H1 (cell line): Measurements from ENCODE around the gene CALY. TPM values are rescaled to one million over a fixed set of nuclear protein-coding genes. Genes with fewer than 3 reads are reported as not detected.

Experiments used
- CTCF ChIA-PET: fragments of 300-600 bp; sonication (Branson Sonifier 250); formaldehyde crosslinking; loops from one replicate; lab custom pipeline; 2021; ENCODE audit not compliant: partially characterized antibody; lab: Charles Lee
- POLR2A ChIA-PET: fragments of 300-600 bp; sonication (Branson Sonifier 250); formaldehyde crosslinking; loops from one replicate; lab custom pipeline; 2021; ENCODE audit warnings: inconsistent platforms; ENCODE audit not compliant: partially characterized antibody; lab: Charles Lee
- DNase-seq, 2 experiments: peaks; one replicate each; pipeline versions ENCODE4 v3.0.0 to v3.0.0-alpha.2; 2010 to 2022; ENCODE audit warnings: low spot score in 2 of 2, low read depth in 1 of 2, mixed read lengths in 1 of 2
- FAIRE-seq: peaks from 2 replicates; lab custom pipeline; 2011; peaks lifted over from hg19 to GRCh38; lab: Jason Lieb, UNC
- H2AFZ ChIP-seq: 2 replicates; pipeline ENCODE4 v1.8.1; 2012; ENCODE audit warnings: low read length, inconsistent platforms
- H2AK5ac ChIP-seq: 2 replicates; pipeline ENCODE4 v1.6.1; 2013; ENCODE audit warnings: low read depth, low read length
- H2BK120ac ChIP-seq: replicated peaks from 2 replicates; pipeline ENCODE3; 2013; ENCODE audit warnings: low read depth, low read length, inconsistent platforms
- H2BK12ac ChIP-seq: 2 replicates; pipeline ENCODE4 v1.6.1; 2013; ENCODE audit warnings: low read depth, low read length
- H2BK15ac ChIP-seq: 2 replicates; pipeline ENCODE4 v1.6.1; 2013; ENCODE audit warnings: low read length
- H2BK20ac ChIP-seq: 2 replicates; pipeline ENCODE4 v1.6.1; 2013; ENCODE audit warnings: low read length
- H2BK5ac ChIP-seq: 2 replicates; pipeline ENCODE4 v1.6.1; 2013; ENCODE audit warnings: low read depth, low read length
- H3K14ac ChIP-seq: 2 replicates; pipeline ENCODE4 v1.6.1; 2013; ENCODE audit warnings: inconsistent platforms; ENCODE audit not compliant: insufficient read length
- H3K18ac ChIP-seq: 2 replicates; pipeline ENCODE4 v1.6.1; 2013; ENCODE audit warnings: low read length; ENCODE audit errors: extremely low read depth
- H3K23ac ChIP-seq: 2 replicates; pipeline ENCODE4 v1.6.1; 2013; ENCODE audit warnings: inconsistent platforms; ENCODE audit not compliant: insufficient read length
- H3K23me2 ChIP-seq: 2 replicates; pipeline ENCODE4 v1.6.1; 2013; ENCODE audit warnings: low read depth, low read length
- H3K27ac ChIP-seq: 2 replicates; pipeline ENCODE4 v1.6.1; 2011; ENCODE audit warnings: low read depth, low read length, inconsistent platforms
- H3K27me3 ChIP-seq, 4 experiments: replicated peaks in 1 of 4; 1 replicate in 1 of 4; 2 replicates in 3 of 4; pipeline versions ENCODE4 v1.6.1 to v1.8.1; 2011 to 2013; ENCODE audit warnings: low read length in 3 of 4, mild to moderate bottlenecking in 3 of 4, inconsistent platforms in 2 of 4, mixed read lengths in 2 of 4, moderate library complexity in 1 of 4; ENCODE audit not compliant: control insufficient read depth in 3 of 4, insufficient read depth in 3 of 4; ENCODE audit errors: extremely low read depth in 1 of 4
- H3K36me3 ChIP-seq, 4 experiments: 2 replicates each; pipeline versions ENCODE4 v1.6.1 to v1.8.1; 2011 to 2013; ENCODE audit warnings: mild to moderate bottlenecking in 4 of 4, low read length in 3 of 4, moderate library complexity in 2 of 4, control low read depth in 1 of 4, inconsistent platforms in 1 of 4; ENCODE audit not compliant: insufficient read depth in 4 of 4, control insufficient read depth in 2 of 4
- H3K4ac ChIP-seq: replicated peaks from 2 replicates; pipeline ENCODE3; 2013; ENCODE audit warnings: low read length, low read depth, mixed read lengths, inconsistent platforms; ENCODE audit not compliant: insufficient read length
- H3K4me1 ChIP-seq, 4 experiments: replicated peaks in 1 of 4; 1 replicate in 1 of 4; 2 replicates in 3 of 4; pipeline versions ENCODE4 v1.6.1 to v1.8.1; 2011 to 2013; ENCODE audit warnings: low read length in 3 of 4, inconsistent platforms in 2 of 4, mixed read lengths in 1 of 4; ENCODE audit not compliant: insufficient read depth in 4 of 4, control insufficient read depth in 3 of 4
- H3K4me2 ChIP-seq, 2 experiments: 2 replicates each; pipeline versions ENCODE4 v1.6.1 to v1.8.1; 2011 to 2013; ENCODE audit warnings: low read depth in 2 of 2, low read length in 2 of 2, control low read depth in 1 of 2, inconsistent platforms in 1 of 2, mild to moderate bottlenecking in 1 of 2; ENCODE audit not compliant: insufficient read depth in 1 of 2
- H3K4me3 ChIP-seq, 4 experiments: fragments of 200-600, 300-600 bp in 1 of 4; sonication (generic), shearing (Covaris generic), sonication (Bioruptor Twin) in 1 of 4; 2 replicates each; pipeline versions ENCODE4 v1.5.1 to v1.8.1; 2011 to 2016; ENCODE audit warnings: low read length in 4 of 4, low read depth in 3 of 4, control low read depth in 2 of 4, inconsistent platforms in 2 of 4, mild to moderate bottlenecking in 2 of 4, mixed read lengths in 1 of 4, moderate library complexity in 1 of 4; ENCODE audit not compliant: insufficient read depth in 2 of 4; ENCODE audit errors: extremely low read depth in 1 of 4
- H3K56ac ChIP-seq: replicated peaks from 2 replicates; pipeline ENCODE3; 2013; ENCODE audit warnings: low read depth, mild to moderate bottlenecking, mixed read lengths, low read length, inconsistent platforms; ENCODE audit not compliant: insufficient read length
- H3K79me1 ChIP-seq: 2 replicates; pipeline ENCODE4 v1.6.1; 2013; ENCODE audit warnings: low read depth, low read length, control low read depth
- H3K79me2 ChIP-seq, 2 experiments: 2 replicates each; pipeline versions ENCODE4 v1.6.1 to v1.8.1; 2012 to 2013; ENCODE audit warnings: low read length in 2 of 2, mild to moderate bottlenecking in 2 of 2, inconsistent platforms in 1 of 2; ENCODE audit not compliant: insufficient read depth in 2 of 2, control insufficient read depth in 1 of 2
- H3K9ac ChIP-seq, 4 experiments: replicated peaks in 1 of 4; 1 replicate in 1 of 4; 2 replicates in 3 of 4; pipeline versions ENCODE4 v1.6.1 to v1.8.1; 2011 to 2013; ENCODE audit warnings: low read depth in 3 of 4, low read length in 3 of 4, control low read depth in 2 of 4, mild to moderate bottlenecking in 2 of 4, moderate library complexity in 2 of 4, inconsistent platforms in 1 of 4; ENCODE audit errors: extremely low read depth in 1 of 4
- H3K9me3 ChIP-seq, 2 experiments: 2 replicates each; pipeline versions ENCODE4 v1.6.1 to v1.8.1; 2012 to 2013; ENCODE audit warnings: mild to moderate bottlenecking in 2 of 2, moderate library complexity in 2 of 2, control low read depth in 1 of 2, inconsistent platforms in 1 of 2, low read depth in 1 of 2, low read length in 1 of 2, mixed read lengths in 1 of 2; ENCODE audit not compliant: insufficient read depth in 2 of 2
- H4K20me1 ChIP-seq, 2 experiments: replicated peaks in 1 of 2; 2 replicates each; pipeline versions ENCODE3 to v1.8.1; 2011 to 2013; ENCODE audit warnings: inconsistent platforms in 2 of 2, low read length in 2 of 2, mild to moderate bottlenecking in 1 of 2; ENCODE audit not compliant: insufficient read depth in 2 of 2, control insufficient read depth in 1 of 2
- H4K5ac ChIP-seq: 2 replicates; pipeline ENCODE4 v1.6.1; 2013; ENCODE audit warnings: low read length, low read depth, mixed read lengths, inconsistent platforms; ENCODE audit not compliant: insufficient read length
- H4K8ac ChIP-seq: 2 replicates; pipeline ENCODE4 v1.8.0; 2013; ENCODE audit warnings: mild to moderate bottlenecking, moderate library complexity, low read length, inconsistent platforms; ENCODE audit not compliant: insufficient read depth; ENCODE audit errors: extremely low read depth
- H4K91ac ChIP-seq: replicated peaks from 2 replicates; pipeline ENCODE3; 2013; ENCODE audit warnings: low read length, mixed read lengths, inconsistent platforms; ENCODE audit not compliant: insufficient read length
- KDM1A ChIP-seq: fragments of 200-600, 300-600 bp; sonication (generic); IDR thresholded peaks from 2 replicates; pipeline ENCODE4 v1.7.1; 2016; ENCODE audit warnings: mild to moderate bottlenecking, low read length, borderline replicate concordance
- RAD21 ChIP-seq, 2 experiments: IDR thresholded peaks in 1 of 2; conservative IDR thresholded peaks in 1 of 2; 2 replicates each; pipeline ENCODE4 v1.6.1; 2011; ENCODE audit warnings: low read depth in 2 of 2, low read length in 2 of 2, improper control_type of control experiment in 1 of 2, inconsistent platforms in 1 of 2, mild to moderate bottlenecking in 1 of 2, moderate library complexity in 1 of 2
- SAP30 ChIP-seq: fragments of 300-600 bp; sonication (generic); IDR thresholded peaks from 2 replicates; pipeline ENCODE4 v1.7.1; 2012; ENCODE audit warnings: low read length, moderate library complexity, mild to moderate bottlenecking, inconsistent platforms; ENCODE audit not compliant: insufficient read depth, insufficient replicate concordance
- YY1 ChIP-seq: IDR thresholded peaks from 2 replicates; pipeline ENCODE4 v1.6.1; 2011; ENCODE audit warnings: low read depth, mild to moderate bottlenecking, low read length
- WGBS, 2 experiments: shearing (Covaris generic) in 1 of 2; methylation state at CpG; one replicate each; pipeline versions ENCODE4 v1.1.6 to v1.1.7; 2013 to 2015; ENCODE audit warnings: low lambda C conversion rate in 2 of 2, mixed read lengths in 2 of 2, inconsistent platforms in 1 of 2, low coverage in 1 of 2, missing lambda C conversion rate in 1 of 2; ENCODE audit not compliant: insufficient replicate concordance in 2 of 2, insufficient coverage in 1 of 2, insufficient read length in 1 of 2; ENCODE audit errors: extremely low coverage in 1 of 2, missing lambda C conversion rate in 1 of 2; 5-methylcytosine and 5-hydroxymethylcytosine counted together
- polyA plus RNA-seq, 7 experiments: library from polyadenylated mRNA; depleted of rRNA in 3 of 7; stranded (reverse) in 5 of 7; unstranded in 2 of 7; fragments of >200 nt in 5 of 7; fragments of 200-250 nt in 2 of 7; gene quantifications; 1 replicate in 5 of 7; 2 replicates in 1 of 7; 4 replicates in 1 of 7; pipeline versions ENCODE4 v1.2.1 to v1.2.3, GENCODE V29; 2011 to 2013; ENCODE audit warnings: missing spikeins in 2 of 7, mixed read lengths in 2 of 7
- total RNA-seq: library from RNA; stranded (reverse); fragmentation: NEBNext Ultra II Directional; extraction: Animal tissue kit (Norgen Biotek cat#: 25700); gene quantifications from 2 replicates; pipeline ENCODE4 v1.2.1, GENCODE V29; 2021
- TF ChIP-seq, protein P1 (sequence below), 3 experiments: IDR thresholded peaks; 1 replicate in 2 of 3; 2 replicates in 1 of 3; pipeline versions ENCODE4 v1.5.1 to v1.6.1; 2011; ENCODE audit warnings: low read length in 3 of 3, mild to moderate bottlenecking in 3 of 3, inconsistent platforms in 2 of 3, low read depth in 1 of 3, moderate library complexity in 1 of 3; ENCODE audit not compliant: insufficient read depth in 1 of 3; ENCODE audit errors: control extremely low read depth in 1 of 3

Gene CALY
- total and polyA plus RNA-seq, 2 of the 8 experiments (the other 6 are each of a cell fraction or from before 2014, with no cell fraction given): 1.3 to 1.5 TPM

DNA sequence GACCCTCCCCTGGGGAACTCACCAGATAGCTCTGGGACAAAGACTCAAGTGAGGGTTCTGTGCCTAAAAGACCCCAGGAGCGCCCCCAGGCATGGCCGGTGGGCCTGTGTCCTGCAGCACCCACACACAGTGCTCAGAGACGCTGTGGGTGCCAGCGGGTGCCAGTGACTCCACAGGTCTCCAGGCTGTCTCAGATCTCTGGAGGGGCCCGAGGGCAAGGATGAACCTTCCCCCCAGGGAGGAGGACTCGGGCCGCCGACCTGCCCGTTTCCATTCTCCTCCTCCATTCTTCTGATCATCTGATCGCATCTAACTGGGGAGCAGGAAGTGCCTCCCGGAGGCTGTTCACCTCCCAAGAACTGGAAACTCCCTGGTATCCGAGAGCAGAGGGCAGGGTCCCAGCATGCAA is 61.0 kb downstream of the CALY start:
- H3K4me3 ChIP-seq: no peak overlapping the region
- H3K4ac ChIP-seq: no peak overlapping the region
- 0 out of 2 replicates have a peak overlapping the region, but pooled peaks have one; percentile 61 for H2BK20ac ChIP-seq
- DNase-seq: no peak
- H2AK5ac ChIP-seq: no peak overlapping the region
- peaks cover 0 to 7% (median 4%) of the 10 kb centered on the region in 4 experiments; a peak in 6 of 7 replicates for H3K27me3 ChIP-seq
- no peak overlapping the region for H2BK120ac ChIP-seq
- H3K9me3 ChIP-seq: no peaks in the 10 kb centered on the region
- no peak for FAIRE-seq
- peak overlapping the region; percentile 58 to 85; a peak in 2 of 4 replicates for H3K4me2 ChIP-seq
- no peaks in the 10 kb centered on the region for H3K79me2 ChIP-seq
- no peak overlapping the region for H3K18ac ChIP-seq
- no peak overlapping the region for H4K91ac ChIP-seq
- H3K79me1 ChIP-seq: no peaks in the 10 kb centered on the region
- no peak overlapping the region for H2BK12ac ChIP-seq
- no peak overlapping the region for H3K9ac ChIP-seq
- peaks cover 0 to 7% (median 3%) of the 10 kb centered on the region in 4 experiments; a peak in 3 of 8 replicates for H3K36me3 ChIP-seq
- ChIA-PET CTCF (interaction anchor here (0.7 to 2.1 kb wide), 11 partner anchors 8 to 229 kb away, joined by 3 to 10 read pairs (median 4); no protein-coding TSS in a partner anchor), POLR2A (interaction anchor here (1.0 to 2.1 kb wide), 5 partner anchors 9 to 50 kb away, joined by 3 to 11 read pairs (median 4); no protein-coding TSS in a partner anchor)
- no peak overlapping the region for H3K56ac ChIP-seq
- H4K8ac ChIP-seq: no peak overlapping the region; the same call in 1 of the 2 replicates
- 65% methylated on average over 11 of the region's 12 CpGs; no CpG with 5 or more reads in 1 of the 2 experiments for WGBS, 2 experiments
- peaks cover 5% of the 10 kb centered on the region; the same call in 1 of the 2 replicates for H3K23me2 ChIP-seq
- H2BK5ac ChIP-seq: no peak overlapping the region
- H2AFZ ChIP-seq: no peak overlapping the region
- H2BK15ac ChIP-seq: no peak overlapping the region
- H3K23ac ChIP-seq: no peak overlapping the region
- no peak overlapping the region for H3K27ac ChIP-seq
- H3K14ac ChIP-seq: no peak overlapping the region
- H4K5ac ChIP-seq: no peak overlapping the region
- H3K4me1 ChIP-seq: peaks cover 0 to 13% (median 7%) of the 10 kb centered on the region in 4 experiments; a peak in 5 of 7 replicates
- peaks cover 0 to 3% of the 10 kb centered on the region in 2 experiments for H4K20me1 ChIP-seq
- no peak for TF ChIP-seq KDM1A
- TF ChIP-seq, protein P1, sequence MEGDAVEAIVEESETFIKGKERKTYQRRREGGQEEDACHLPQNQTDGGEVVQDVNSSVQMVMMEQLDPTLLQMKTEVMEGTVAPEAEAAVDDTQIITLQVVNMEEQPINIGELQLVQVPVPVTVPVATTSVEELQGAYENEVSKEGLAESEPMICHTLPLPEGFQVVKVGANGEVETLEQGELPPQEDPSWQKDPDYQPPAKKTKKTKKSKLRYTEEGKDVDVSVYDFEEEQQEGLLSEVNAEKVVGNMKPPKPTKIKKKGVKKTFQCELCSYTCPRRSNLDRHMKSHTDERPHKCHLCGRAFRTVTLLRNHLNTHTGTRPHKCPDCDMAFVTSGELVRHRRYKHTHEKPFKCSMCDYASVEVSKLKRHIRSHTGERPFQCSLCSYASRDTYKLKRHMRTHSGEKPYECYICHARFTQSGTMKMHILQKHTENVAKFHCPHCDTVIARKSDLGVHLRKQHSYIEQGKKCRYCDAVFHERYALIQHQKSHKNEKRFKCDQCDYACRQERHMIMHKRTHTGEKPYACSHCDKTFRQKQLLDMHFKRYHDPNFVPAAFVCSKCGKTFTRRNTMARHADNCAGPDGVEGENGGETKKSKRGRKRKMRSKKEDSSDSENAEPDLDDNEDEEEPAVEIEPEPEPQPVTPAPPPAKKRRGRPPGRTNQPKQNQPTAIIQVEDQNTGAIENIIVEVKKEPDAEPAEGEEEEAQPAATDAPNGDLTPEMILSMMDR (IDR thresholded peaks at IDR 0.05; ENCODE audit: control extremely low read depth in 1 of 3, insufficient read depth in 1 of 3, low read depth in 1 of 3, low read length in 3 of 3): peak in 2 of 3 experiments; percentile 30 to 33; a peak in 3 of 4 replicates
- no peak for TF ChIP-seq YY1
- no peak for TF ChIP-seq SAP30
- TF ChIP-seq RAD21 (IDR thresholded peaks at IDR 0.05 in 1 of 2, conservative IDR thresholded peaks at IDR 0.05 in 1 of 2; ENCODE audit: low read depth in 2 of 2, low read length in 2 of 2): 0 out of 4 replicates have a peak, but pooled peaks of 1 of the 2 experiments have one; percentile 18
